ENCODE data around the gene MAP3K4.

DNA sequence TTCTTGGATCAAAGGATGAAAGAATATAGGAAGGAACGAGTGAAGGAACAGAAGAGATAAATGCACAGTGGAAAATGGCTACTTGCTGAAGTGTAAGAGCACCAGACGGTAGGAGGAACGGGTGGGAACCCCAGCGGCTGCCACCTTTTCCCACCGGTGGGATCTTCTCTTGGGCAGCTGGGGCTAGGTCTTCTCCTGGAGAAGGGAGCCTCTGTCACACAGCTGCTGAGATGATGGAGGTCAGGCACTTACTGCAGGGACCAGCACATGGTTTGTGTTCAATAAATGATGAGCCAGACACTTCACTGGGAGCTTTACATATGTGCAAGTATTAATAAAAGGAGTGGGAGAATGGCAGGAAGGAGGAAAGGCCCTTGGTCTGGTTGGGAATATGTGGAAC, 158.6 kb downstream of the MAP3K4 start:
- TF ChIP-seq CTCF (IDR thresholded peaks at IDR 0.05; ENCODE audit: borderline replicate concordance, extremely low read depth, low read length, poor library complexity, severe bottlenecking): no peak
- TF ChIP-seq EZH2 (IDR thresholded peaks at IDR 0.05; ENCODE audit: borderline replicate concordance, low read depth, low read length, severe bottlenecking): no peak

All from DND-41 (cell line).